HCT116 (cell line): ENCODE measurements around the gene HHATL. TPM values are rescaled to one million over a fixed set of nuclear protein-coding genes. Genes with fewer than 3 reads are reported as not detected.

Source experiments
- ATAC-seq: fragments of 200-7000 bp; cut with Tn5 transposase; 2 replicates; pipeline ENCODE4 v1.9.1; 2020; ENCODE audit warnings: mild to moderate bottlenecking, moderate library complexity
- BruUV-seq: library from RNA; stranded (reverse); fragments of 400-500 nt; replicated peaks from 2 replicates; lab custom pipeline; 2021; lab: Mats Ljungman, UMichigan
- CTCF ChIA-PET: fragments of 300-600 bp; sonication (Branson Sonifier 250); formaldehyde crosslinking; loops from one replicate; lab custom pipeline; 2021; ENCODE audit warnings: antibody characterized with exemption; lab: Charles Lee
- POLR2A ChIA-PET: fragments of 300-600, 350-600 bp; sonication (Branson Sonifier 250); formaldehyde crosslinking; loops from one replicate; lab custom pipeline; 2021; ENCODE audit warnings: antibody characterized with exemption; lab: Charles Lee
- RAD21 ChIA-PET, 2 experiments: fragments of 300-600 bp; sonication (Branson Sonifier 250); formaldehyde crosslinking; loops; one replicate each; lab custom pipeline; 2023; ENCODE audit warnings: low total read pairs in 2 of 2; ENCODE audit not compliant: uncharacterized antibody in 2 of 2, unreplicated experiment in 2 of 2, low non-redundant PET in 1 of 2; lab: Charles Lee
- DNase-seq: peaks from one replicate; pipeline ENCODE4 v3.0.0-alpha.2; 2010; ENCODE audit warnings: low read depth, low spot score
- H2AFZ ChIP-seq: fragments of 200-600 bp; shearing (Covaris generic), sonication (generic); 2 replicates; pipeline ENCODE4 v1.6.1; 2017; ENCODE audit warnings: low read depth, mixed run types, mixed read lengths, antibody characterized with exemption, low read length; ENCODE audit not compliant: poor library complexity, severe bottlenecking
- H3K27ac ChIP-seq: 2 replicates; pipeline ENCODE4 v1.5.1; 2012; ENCODE audit warnings: low read depth, low read length
- H3K27me3 ChIP-seq: fragments of 200-600 bp; sonication (generic); 2 replicates; pipeline ENCODE4 v1.6.1; 2016; ENCODE audit warnings: mixed run types, low read length, mixed read lengths; ENCODE audit not compliant: insufficient read depth
- H3K36me3 ChIP-seq, 2 experiments: fragments of 200-500 bp in 1 of 2; fragments of 200-600 bp in 1 of 2; sonication (Bioruptor generic) in 1 of 2; sonication (generic) in 1 of 2; 2 replicates each; pipeline versions ENCODE4 v1.5.1 to v1.6.1; 2014 to 2016; ENCODE audit warnings: low read length in 2 of 2, inconsistent platforms in 1 of 2, mixed read lengths in 1 of 2, mixed run types in 1 of 2; ENCODE audit not compliant: insufficient read depth in 2 of 2, control insufficient read depth in 1 of 2
- H3K4me1 ChIP-seq, 2 experiments: fragments of 200-600 bp in 1 of 2; sonication (generic) in 1 of 2; 2 replicates each; pipeline versions ENCODE4 v1.5.1 to v1.6.1; 2012 to 2017; ENCODE audit warnings: low read length in 2 of 2, inconsistent platforms in 1 of 2, mild to moderate bottlenecking in 1 of 2, mixed read lengths in 1 of 2, mixed run types in 1 of 2, moderate library complexity in 1 of 2; ENCODE audit not compliant: insufficient read depth in 2 of 2, control insufficient read depth in 1 of 2
- H3K4me2 ChIP-seq: fragments of 200-600 bp; sonication (generic); 2 replicates; pipeline ENCODE4 v1.6.1; 2017; ENCODE audit warnings: mixed run types, low read length, mixed read lengths
- H3K4me3 ChIP-seq, 2 experiments: fragments of 200-600 bp in 1 of 2; sonication (generic) in 1 of 2; replicated peaks in 1 of 2; 2 replicates each; pipeline ENCODE4 v1.5.1; 2011 to 2016; ENCODE audit warnings: low read length in 2 of 2, control low read depth in 1 of 2, low read depth in 1 of 2, mild to moderate bottlenecking in 1 of 2, mixed read lengths in 1 of 2, mixed run types in 1 of 2
- H3K79me2 ChIP-seq: fragments of 200-600 bp; sonication (generic); 2 replicates; pipeline ENCODE4 v1.6.1; 2017; ENCODE audit warnings: mild to moderate bottlenecking, mixed run types, low read length, moderate library complexity, mixed read lengths; ENCODE audit not compliant: insufficient read depth
- H3K9ac ChIP-seq: fragments of 200-600 bp; sonication (generic); 2 replicates; pipeline ENCODE4 v1.6.1; 2016; ENCODE audit warnings: low read length, mixed read lengths
- H3K9me2 ChIP-seq: fragments of 200-600 bp; sonication (generic), shearing (Covaris generic); 2 replicates; pipeline ENCODE4 v1.6.1; 2017; ENCODE audit warnings: mixed run types, mild to moderate bottlenecking, moderate library complexity; ENCODE audit not compliant: insufficient read depth
- H3K9me3 ChIP-seq, 2 experiments: fragments of 200-500 bp in 1 of 2; fragments of 200-600 bp in 1 of 2; sonication (Bioruptor generic) in 1 of 2; sonication (generic) in 1 of 2; 2 replicates each; pipeline ENCODE4 v1.6.1; 2014 to 2017; ENCODE audit warnings: low read length in 2 of 2, mixed read lengths in 2 of 2, inconsistent platforms in 1 of 2, low read depth in 1 of 2, mild to moderate bottlenecking in 1 of 2, mixed run types in 1 of 2, moderate library complexity in 1 of 2; ENCODE audit not compliant: control insufficient read depth in 1 of 2, insufficient read depth in 1 of 2
- H4K20me1 ChIP-seq: fragments of 200-600 bp; sonication (generic), shearing (Covaris generic); 2 replicates; pipeline ENCODE4 v1.6.1; 2017; ENCODE audit warnings: mixed run types, mild to moderate bottlenecking, moderate library complexity; ENCODE audit not compliant: insufficient read depth
- CBX3 ChIP-seq: IDR thresholded peaks from 2 replicates; pipeline ENCODE4 v1.6.1; 2012; ENCODE audit warnings: low read depth
- CEBPB ChIP-seq: IDR thresholded peaks from 2 replicates; pipeline ENCODE4 v1.6.1; 2012; ENCODE audit warnings: low read depth
- EGR1 ChIP-seq: IDR thresholded peaks from 2 replicates; pipeline ENCODE4 v1.6.1; 2012; ENCODE audit warnings: low read depth
- ELF1 ChIP-seq: IDR thresholded peaks from 2 replicates; pipeline ENCODE4 v1.6.1; 2012; ENCODE audit warnings: low read depth, borderline replicate concordance
- EZH2 ChIP-seq: fragments of 200-600 bp; sonication (generic); IDR thresholded peaks from 2 replicates; pipeline ENCODE4 v1.6.1; 2017; ENCODE audit warnings: antibody characterized with exemption, mixed run types
- EZH2phosphoT487 ChIP-seq: fragments of 200-600 bp; IDR thresholded peaks from 2 replicates; pipeline ENCODE4 v1.6.1; 2018; ENCODE audit warnings: antibody characterized with exemption, borderline replicate concordance
- FOSL1 ChIP-seq: IDR thresholded peaks from 2 replicates; pipeline ENCODE4 v1.6.1; 2012; ENCODE audit warnings: low read depth
- JUND ChIP-seq: IDR thresholded peaks from 2 replicates; pipeline ENCODE4 v1.6.1; 2012
- RAD21 ChIP-seq: IDR thresholded peaks from 2 replicates; pipeline ENCODE4 v1.6.1; 2012; ENCODE audit warnings: low read depth, mild to moderate bottlenecking
- REST ChIP-seq: IDR thresholded peaks from 2 replicates; pipeline ENCODE4 v1.6.1; 2012; ENCODE audit warnings: low read depth
- SIN3A ChIP-seq: IDR thresholded peaks from 2 replicates; pipeline ENCODE4 v1.6.1; 2012; ENCODE audit warnings: low read depth
- SRF ChIP-seq: IDR thresholded peaks from 2 replicates; pipeline ENCODE4 v1.6.1; 2012; ENCODE audit warnings: low read depth
- YY1 ChIP-seq: IDR thresholded peaks from 2 replicates; pipeline ENCODE4 v1.6.1; 2011; ENCODE audit warnings: low read length, low read depth, moderate library complexity, mild to moderate bottlenecking; ENCODE audit not compliant: insufficient replicate concordance; ENCODE audit errors: extremely low read depth
- ZFX ChIP-seq: fragments of 450-650 bp; IDR thresholded peaks from 2 replicates; pipeline ENCODE4 v1.6.1; 2017
- ZNF274 ChIP-seq: fragments of 200-500 bp; sonication (Bioruptor generic); IDR thresholded peaks from 2 replicates; pipeline ENCODE4 v1.6.1; 2014; ENCODE audit warnings: mild to moderate bottlenecking, low read depth, low read length, inconsistent platforms
- intact Hi-C: fragments of 100-400 bp; cut with micrococcal nuclease; formaldehyde crosslinking; loops from 2 replicates; pipeline ENCODE4 v1.10.0; 2022
- total RNA-seq: library from RNA; stranded (reverse); gene quantifications from one replicate; pipeline ENCODE4 v1.2.1, GENCODE V29; 2021; ENCODE audit not compliant: unreplicated experiment

HHATL gene
- total RNA-seq, 1 experiment from 2014 or later: 0.52 TPM

- POLR2A ChIA-PET: no interaction called here
- no peak for TF ChIP-seq ZFX
- DNase-seq (no peak), ATAC-seq (no peak)
- H3K4me1 ChIP-seq: no peaks in the 10 kb centered on the region
- no peaks in the 10 kb centered on the region for H4K20me1 ChIP-seq
- CTCF ChIA-PET: no interaction called here
- RAD21 ChIA-PET: no interaction called here
- H3K9me2 ChIP-seq: no peaks in the 10 kb centered on the region
- H3K36me3 ChIP-seq: no peaks in the 10 kb centered on the region
- no peak overlapping the region for H3K27ac ChIP-seq
- H2AFZ ChIP-seq: no peak overlapping the region
- no peaks in the 10 kb centered on the region for H3K9me3 ChIP-seq
- no peaks in the 10 kb centered on the region for H3K79me2 ChIP-seq
- BruUV-seq: no TSS peak
- H3K4me2 ChIP-seq: no peak overlapping the region
- H3K27me3 ChIP-seq: no peaks in the 10 kb centered on the region
- no peak overlapping the region for H3K4me3 ChIP-seq
- intact Hi-C loops: no loop called here
- no peak overlapping the region for H3K9ac ChIP-seq
These were observed 5.2 kb upstream of the HHATL start for GRCh38 chr3:42707620-42708355.

GRCh38 chr3:42706721-42707619 is 4.4 kb upstream of the HHATL start:
- Histone ChIP-seq H3K9me3 (no peaks in the 10 kb centered on the region), H3K9ac (no peak overlapping the region), H3K27me3 (no peaks in the 10 kb centered on the region)
- no peak for ATAC-seq
- RAD21 ChIA-PET: interaction anchor here in 1 of 2 experiments (0.6 kb wide), 1 partner anchor 165 kb away, joined by 3 read pairs; no protein-coding TSS in a partner anchor
- no peak for TF ChIP-seq SRF
- no peak for TF ChIP-seq ELF1
- no peak for TF ChIP-seq SIN3A
- no peak for TF ChIP-seq CBX3
- no peak for TF ChIP-seq CEBPB
- TF ChIP-seq ZNF274: no peak
- TF ChIP-seq EGR1: no peak
- no peak for TF ChIP-seq FOSL1
- TF ChIP-seq JUND: no peak
- TF ChIP-seq REST: no peak
- no peak for TF ChIP-seq RAD21
- no peak for TF ChIP-seq EZH2
- TF ChIP-seq YY1: no peak
- no peak for TF ChIP-seq EZH2phosphoT487
- TF ChIP-seq, all 23 proteins: peak for 0
- intact Hi-C loops: no loop called here
- Histone ChIP-seq H2AFZ (no peak overlapping the region), H3K79me2 (no peaks in the 10 kb centered on the region), H3K36me3 (no peaks in the 10 kb centered on the region), H3K9me2 (no peaks in the 10 kb centered on the region), H3K4me1 (no peaks in the 10 kb centered on the region), H4K20me1 (no peaks in the 10 kb centered on the region), H3K4me2 (no peak overlapping the region), H3K4me3 (no peak overlapping the region), H3K27ac (no peak overlapping the region)
- BruUV-seq: no TSS peak
- CTCF ChIA-PET: no interaction called here
- no peak for DNase-seq
- POLR2A ChIA-PET: no interaction called here
